Muscle of leg (tissue), 16 donors: ENCODE data around the gene NAPSA. TPM values are rescaled to one million over a fixed set of nuclear protein-coding genes. Genes with fewer than 3 reads are reported as not detected.

Experiments
- DNase-seq: peaks from one replicate; pipeline ENCODE4 v3.0.0; 2013
- H3K27ac ChIP-seq: one replicate; pipeline ENCODE4 v1.5.1; 2013; ENCODE audit warnings: mild to moderate bottlenecking, low read length, control low read depth
- H3K27me3 ChIP-seq: one replicate; pipeline ENCODE4 v1.6.1; 2013; ENCODE audit warnings: low read length; ENCODE audit not compliant: control insufficient read depth, insufficient read depth
- H3K36me3 ChIP-seq: one replicate; pipeline ENCODE4 v1.6.1; 2013; ENCODE audit warnings: low read length; ENCODE audit not compliant: control insufficient read depth, insufficient read depth
- H3K4me1 ChIP-seq: one replicate; pipeline ENCODE4 v1.6.1; 2013; ENCODE audit warnings: low read length; ENCODE audit not compliant: control insufficient read depth, insufficient read depth
- H3K4me3 ChIP-seq: one replicate; pipeline ENCODE4 v1.5.1; 2013; ENCODE audit warnings: low read length, control low read depth
- H3K9me3 ChIP-seq: replicated peaks from 2 replicates; pipeline ENCODE4 v1.6.1; 2013; ENCODE audit warnings: low read depth, low read length; ENCODE audit not compliant: control insufficient read depth
- WGBS: methylation state at CpG from one replicate; pipeline ENCODE4 v1.1.5; 2013; ENCODE audit warnings: missing lambda C conversion rate; ENCODE audit not compliant: insufficient coverage; 5-methylcytosine and 5-hydroxymethylcytosine counted together
- long read RNA-seq, 11 donors: transcript quantifications; one replicate each; lab custom pipeline, GENCODE V29; 2026
- polyA plus RNA-seq, 8 donors: library from polyadenylated mRNA; unstranded; fragments of 120-200 nt; gene quantifications; one replicate each; pipeline versions ENCODE4 v1.2.1 to v1.2.3, GENCODE V29; 2013; ENCODE audit warnings: inconsistent platforms in 1 of 8, low replicate concordance in 1 of 8; ENCODE audit not compliant: insufficient read length in 8 of 8, insufficient read depth in 1 of 8
- total RNA-seq: library from RNA; stranded (reverse); fragments of 120-200 nt; gene quantifications from one replicate; pipeline ENCODE4 v1.2.4, GENCODE V29; 2013

NAPSA gene
- total RNA-seq (0.40 TPM), polyA plus RNA-seq (1 to 10 TPM in 2 of 8 donors, under 1 TPM in 6; 0.29 to 1.7 (median 0.60) TPM)
- long read RNA-seq, donor 1, result 0 reads
- long read RNA-seq, donor 2, result 0 reads
- long read RNA-seq, donor 3, result 0 reads
- long read RNA-seq, donor 4, result 0 reads
- long read RNA-seq, donor 5, result 0 reads
- long read RNA-seq, donor 6, result 0 reads
- long read RNA-seq, donor 7, result 0 reads
- long read RNA-seq, donor 8, result 0 reads
- long read RNA-seq, donor 9, result 0 reads
- long read RNA-seq, donor 10, result 0 reads
- long read RNA-seq, donor 11, result 0 reads

DNA sequence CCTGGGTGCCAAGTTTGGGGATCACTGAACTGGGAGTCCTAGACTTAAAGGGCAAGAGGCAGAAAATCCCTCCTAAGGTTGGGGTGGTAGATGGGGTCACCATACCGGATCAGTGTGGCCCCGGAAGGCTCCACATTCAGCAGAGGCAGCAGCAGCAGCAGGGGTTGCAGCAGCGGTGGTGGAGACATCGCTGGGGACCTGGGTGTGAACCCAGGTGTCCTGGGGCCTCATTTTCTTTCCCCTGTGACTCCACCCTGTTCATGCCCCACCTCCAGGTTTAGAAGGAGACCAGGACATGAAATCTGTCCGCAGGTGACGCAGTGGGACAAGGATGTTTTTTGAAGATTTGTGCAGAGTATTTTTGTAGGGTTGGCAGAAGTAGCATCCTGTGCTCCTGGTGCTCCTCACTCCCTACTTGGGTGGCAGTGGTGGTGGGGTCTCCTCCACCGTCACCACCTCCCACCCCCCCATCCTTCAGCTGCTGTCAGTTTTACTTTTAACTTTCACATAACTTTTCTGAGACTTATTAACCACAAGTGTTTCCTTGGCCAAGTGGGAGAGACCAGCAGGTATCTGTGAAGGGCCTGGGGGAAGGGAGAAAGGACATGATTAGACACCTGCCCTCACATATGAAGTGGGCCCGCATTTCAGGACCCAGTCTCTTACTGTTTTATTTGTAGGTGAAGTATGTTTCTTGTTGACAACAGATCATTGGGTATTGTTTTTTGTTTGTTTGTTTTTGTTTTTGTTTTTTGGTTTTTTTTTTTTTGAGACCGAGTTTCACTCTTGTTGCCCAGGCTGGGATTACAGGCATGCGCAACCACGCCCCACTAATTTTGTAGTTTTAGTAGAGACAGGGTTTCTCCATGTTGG, at the start of gene NAPSA:
NAPSA (minus strand) TSS at position 206 of the 873 bp plus-strand sequence; CDS start at position 188, 18 bp downstream.
- H3K27me3 ChIP-seq, result no peaks in the 10 kb centered on the region
- H3K9me3 ChIP-seq, result no peaks in the 10 kb centered on the region
- 95% methylated on average over 4 of the region's 11 CpGs for WGBS
- H3K4me1 ChIP-seq, result peaks cover 9% of the 10 kb centered on the region
- no peaks in the 10 kb centered on the region for H3K36me3 ChIP-seq
- no peak for DNase-seq
- no peak within 1 kb of the TSS for H3K27ac ChIP-seq
- no peak within 1 kb of the TSS for H3K4me3 ChIP-seq

DNA sequence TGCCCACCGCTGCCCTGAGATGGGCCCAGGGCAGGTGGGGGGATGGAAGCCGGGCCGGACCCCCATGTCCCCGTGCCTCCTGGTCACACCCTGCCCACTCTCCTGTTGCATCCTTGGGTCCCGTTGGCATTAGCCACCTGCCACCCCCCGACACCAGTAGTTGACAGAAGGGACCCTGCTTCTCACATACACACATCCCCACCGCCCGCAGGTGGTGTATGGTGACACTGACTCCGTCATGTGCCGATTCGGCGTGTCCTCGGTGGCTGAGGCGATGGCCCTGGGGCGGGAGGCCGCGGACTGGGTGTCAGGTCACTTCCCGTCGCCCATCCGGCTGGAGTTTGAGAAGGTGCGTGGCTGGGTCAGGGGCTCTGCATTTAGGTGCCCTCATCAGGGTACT, 48.1 kb upstream of the NAPSA start:
- DNase-seq, result no peak
- peaks cover 7% of the 10 kb centered on the region for H3K4me1 ChIP-seq

DNA sequence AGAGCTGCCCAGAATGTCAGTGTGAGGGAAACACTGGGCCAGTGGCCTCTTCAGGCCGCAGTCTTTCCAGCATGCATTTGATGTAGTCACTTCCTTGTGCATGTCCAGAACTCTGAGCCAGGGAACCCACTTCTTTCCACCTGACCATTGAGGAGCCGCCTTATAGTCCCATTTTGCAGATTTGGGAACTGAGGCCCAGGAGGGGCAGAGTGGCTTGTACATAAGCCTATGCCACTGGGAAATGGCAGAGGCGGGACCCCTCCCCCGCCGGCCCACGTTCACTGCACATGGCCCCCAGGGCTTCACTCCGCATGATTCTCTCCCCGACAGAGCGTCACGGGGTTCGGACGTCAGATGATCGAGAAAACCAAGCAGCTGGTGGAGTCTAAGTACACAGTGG, 47.7 kb upstream of the NAPSA start:
- Histone ChIP-seq H3K27ac (no peak overlapping the region), H3K36me3 (peaks cover 25% of the 10 kb centered on the region), H3K9me3 (no peaks in the 10 kb centered on the region), H3K27me3 (peaks cover 9% of the 10 kb centered on the region), H3K4me1 (peaks cover 3% of the 10 kb centered on the region), H3K4me3 (no peak overlapping the region)
- no peak for DNase-seq
- WGBS, result 83% methylated on average over 10 of the region's 13 CpGs

More for the DNA sequence above, 48.1 kb upstream of the NAPSA start:
- Histone ChIP-seq H3K27ac (no peak overlapping the region), H3K27me3 (peaks cover 13% of the 10 kb centered on the region), H3K36me3 (peaks cover 25% of the 10 kb centered on the region), H3K9me3 (no peaks in the 10 kb centered on the region), H3K4me3 (no peak overlapping the region)
- WGBS, result 93% methylated on average over 21 of the region's 21 CpGs

DNA sequence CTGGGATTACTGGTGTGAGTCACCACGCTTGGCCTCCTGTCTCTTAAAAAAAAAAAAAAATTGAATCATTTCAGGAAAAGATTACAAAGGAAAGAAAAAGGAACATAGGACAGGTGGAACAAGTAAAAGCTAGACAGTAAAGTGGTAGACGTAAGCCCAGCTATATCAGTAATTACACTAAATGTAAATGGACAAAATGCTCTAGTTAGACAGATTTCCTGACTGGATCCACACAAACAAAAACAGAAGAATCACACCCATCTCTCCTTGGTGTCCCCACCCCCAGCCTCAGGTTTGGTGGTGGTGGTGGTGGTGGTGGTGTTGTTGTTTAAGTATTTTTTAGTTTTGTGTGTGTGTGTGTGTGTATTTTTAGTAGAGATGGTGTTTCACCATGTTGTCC, 47.0 kb upstream of the NAPSA start:
- no CpG with 5 or more reads among the region's 2 CpGs for WGBS
- DNase-seq, result no peak
- H3K9me3 ChIP-seq, result no peaks in the 10 kb centered on the region
- no peak overlapping the region for H3K27ac ChIP-seq
- H3K4me1 ChIP-seq, result peaks cover 3% of the 10 kb centered on the region
- H3K36me3 ChIP-seq, result peaks cover 25% of the 10 kb centered on the region
- H3K27me3 ChIP-seq, result peaks cover 4% of the 10 kb centered on the region
- H3K4me3 ChIP-seq, result no peak overlapping the region

DNA sequence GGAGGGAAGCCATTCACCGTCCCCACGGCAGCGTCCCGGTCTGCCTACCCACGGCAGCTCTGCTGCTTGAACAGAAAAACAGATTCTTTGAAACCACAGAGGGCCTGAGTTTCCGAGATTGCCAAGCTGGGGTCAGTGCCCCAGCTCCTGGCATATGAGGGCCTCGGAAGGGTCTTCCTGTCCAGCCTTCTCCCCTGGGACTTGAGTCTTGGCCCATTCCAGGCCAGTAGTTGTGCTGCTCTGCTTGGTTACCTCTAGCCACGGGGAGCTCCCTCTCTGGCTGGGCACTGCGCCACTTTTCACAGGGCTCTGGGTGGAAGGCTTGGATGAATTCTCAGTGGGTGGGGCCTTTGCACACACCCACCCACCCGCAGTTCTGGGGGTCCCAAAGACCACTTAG, 44.7 kb upstream of the NAPSA start:
- Histone ChIP-seq H3K27ac (no peak overlapping the region), H3K4me3 (no peak overlapping the region), H3K27me3 (no peaks in the 10 kb centered on the region), H3K4me1 (peaks cover 3% of the 10 kb centered on the region), H3K36me3 (peaks cover 41% of the 10 kb centered on the region), H3K9me3 (no peaks in the 10 kb centered on the region)
- WGBS, result 80% methylated on average over 7 of the region's 10 CpGs
- no peak for DNase-seq

DNA sequence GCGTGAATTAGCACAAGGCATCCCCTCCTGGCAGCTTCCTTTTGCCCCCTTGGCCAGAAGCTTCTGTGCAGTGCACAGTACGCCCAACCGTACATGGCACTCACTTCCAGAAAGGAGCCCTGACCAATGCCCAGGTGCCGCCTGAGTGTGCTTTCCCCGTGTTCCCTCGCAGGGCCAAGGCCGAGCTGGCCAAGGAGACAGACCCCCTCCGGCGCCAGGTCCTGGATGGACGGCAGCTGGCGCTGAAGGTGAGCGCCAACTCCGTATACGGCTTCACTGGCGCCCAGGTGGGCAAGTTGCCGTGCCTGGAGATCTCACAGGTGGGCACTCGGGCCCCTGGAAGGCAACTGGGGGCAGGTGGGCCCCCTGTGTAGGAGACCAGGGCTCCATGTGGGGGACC, 43.9 kb upstream of the NAPSA start:
- DNase-seq, result no peak
- no peak overlapping the region for H3K4me3 ChIP-seq
- no peaks in the 10 kb centered on the region for H3K4me1 ChIP-seq
- no peaks in the 10 kb centered on the region for H3K9me3 ChIP-seq
- WGBS, result 94% methylated on average over 17 of the region's 17 CpGs
- H3K36me3 ChIP-seq, result peaks cover 42% of the 10 kb centered on the region
- no peak overlapping the region for H3K27ac ChIP-seq
- H3K27me3 ChIP-seq, result no peaks in the 10 kb centered on the region

DNA sequence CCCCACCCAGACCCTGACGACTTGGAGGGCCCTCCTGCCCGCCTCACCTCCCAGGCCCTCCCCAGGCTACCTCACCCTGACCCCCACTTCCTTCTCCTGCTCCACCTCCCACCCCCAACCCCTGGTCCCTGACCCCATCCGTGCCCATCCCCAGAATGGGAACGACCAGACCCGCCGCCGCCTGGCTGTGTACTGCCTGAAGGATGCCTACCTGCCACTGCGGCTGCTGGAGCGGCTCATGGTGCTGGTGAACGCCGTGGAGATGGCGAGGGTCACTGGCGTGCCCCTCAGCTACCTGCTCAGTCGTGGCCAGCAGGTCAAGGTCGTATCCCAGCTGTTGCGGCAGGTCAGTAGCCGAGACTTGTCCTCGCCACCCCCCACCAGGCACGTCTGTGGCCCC, 41.4 kb upstream of the NAPSA start:
- Histone ChIP-seq H3K27ac (no peak overlapping the region), H3K36me3 (peaks cover 57% of the 10 kb centered on the region)
- 94% methylated on average over 19 of the region's 19 CpGs for WGBS

DNA sequence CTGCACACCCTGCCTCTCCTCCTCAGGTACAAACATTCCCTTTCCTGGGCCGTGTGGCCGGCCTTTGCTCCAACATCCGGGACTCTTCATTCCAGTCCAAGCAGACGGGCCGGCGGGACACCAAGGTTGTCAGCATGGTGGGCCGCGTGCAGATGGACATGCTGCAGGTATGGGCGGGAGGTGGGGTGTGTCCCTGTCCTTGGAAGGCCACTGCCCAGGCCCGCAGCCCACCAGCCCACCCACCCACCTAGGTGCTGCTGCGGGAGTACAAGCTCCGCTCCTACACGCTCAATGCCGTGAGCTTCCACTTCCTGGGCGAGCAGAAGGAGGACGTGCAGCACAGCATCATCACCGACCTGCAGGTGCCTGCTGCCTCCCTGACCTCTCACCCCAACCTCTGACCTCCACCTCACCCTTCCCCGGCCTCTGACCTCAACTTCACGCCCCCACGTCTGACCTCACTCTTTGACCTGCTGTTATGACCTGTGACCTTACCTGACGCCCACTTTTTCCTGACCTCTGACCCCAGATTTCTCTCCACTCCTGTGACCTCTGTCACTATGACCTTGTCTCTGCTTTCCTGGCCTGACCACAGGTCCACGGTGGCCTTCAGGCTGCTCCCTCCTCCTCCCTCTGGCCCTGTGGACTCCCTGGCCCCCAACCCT, 40.8 kb upstream of the NAPSA start:
- H3K4me1 ChIP-seq, result no peaks in the 10 kb centered on the region
- H3K9me3 ChIP-seq, result no peaks in the 10 kb centered on the region
- H3K27me3 ChIP-seq, result no peaks in the 10 kb centered on the region
- H3K36me3 ChIP-seq, result peaks cover 58% of the 10 kb centered on the region
- 87% methylated on average over 22 of the region's 22 CpGs for WGBS
- H3K4me3 ChIP-seq, result no peak overlapping the region
- H3K27ac ChIP-seq, result no peak overlapping the region
- no peak for DNase-seq

More for the DNA sequence above, 41.4 kb upstream of the NAPSA start:
- no peaks in the 10 kb centered on the region for H3K27me3 ChIP-seq
- H3K4me1 ChIP-seq, result no peaks in the 10 kb centered on the region
- no peak for DNase-seq
- no peaks in the 10 kb centered on the region for H3K9me3 ChIP-seq
- H3K4me3 ChIP-seq, result no peak overlapping the region

DNA sequence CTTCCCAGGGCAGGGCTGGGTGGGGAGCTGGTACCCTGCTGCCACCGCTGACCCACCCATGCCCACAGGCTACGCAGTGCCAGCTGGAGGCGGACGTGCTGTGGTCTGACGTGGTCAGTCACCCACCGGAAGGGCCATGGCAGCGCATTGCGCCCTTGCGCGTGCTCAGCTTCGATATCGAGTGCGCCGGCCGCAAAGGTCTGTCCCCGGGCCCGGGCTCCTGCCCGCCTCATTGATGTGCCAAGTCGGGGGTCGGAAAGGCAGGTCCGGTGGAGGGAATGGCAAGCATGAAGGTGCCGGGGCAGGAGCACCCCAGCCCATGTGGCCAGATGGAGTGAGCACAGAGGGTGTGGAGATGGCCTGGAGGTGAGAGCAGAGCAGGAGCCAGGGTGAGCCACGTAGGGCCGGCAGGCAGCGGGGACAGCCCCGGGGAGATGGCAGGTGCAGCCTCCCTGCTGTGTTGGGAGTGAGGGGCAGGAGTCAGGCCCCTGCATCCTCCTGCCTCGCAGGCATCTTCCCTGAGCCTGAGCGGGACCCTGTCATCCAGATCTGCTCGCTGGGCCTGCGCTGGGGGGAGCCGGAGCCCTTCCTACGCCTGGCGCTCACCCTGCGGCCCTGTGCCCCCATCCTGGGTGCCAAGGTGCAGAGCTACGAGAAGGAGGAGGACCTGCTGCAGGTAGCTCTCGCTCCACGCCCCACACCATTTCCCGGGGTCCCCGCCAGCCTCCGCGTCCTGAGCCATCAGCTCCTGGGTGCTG, 37.3 kb upstream of the NAPSA start:
- 96% methylated on average over 41 of the region's 41 CpGs for WGBS

More for the DNA sequence above, 37.3 kb upstream of the NAPSA start:
- no peaks in the 10 kb centered on the region for H3K4me1 ChIP-seq
- H3K27ac ChIP-seq, result no peak overlapping the region
- peaks cover 42% of the 10 kb centered on the region for H3K36me3 ChIP-seq
- H3K9me3 ChIP-seq, result no peaks in the 10 kb centered on the region
- H3K4me3 ChIP-seq, result no peak overlapping the region
- no peak for DNase-seq
- no peaks in the 10 kb centered on the region for H3K27me3 ChIP-seq
